Transverse colon (tissue), 4 donors: ENCODE measurements around the gene BTG3. TPM values are rescaled to one million over a fixed set of nuclear protein-coding genes. Genes with fewer than 3 reads are reported as not detected.

Source experiments
- DNase-seq: peaks from one replicate; pipeline ENCODE4 v3.0.0-alpha.2; 2019
- H3K27ac ChIP-seq, 4 donors: fragments of 200-600 bp; sonication (generic); 2 replicates each; pipeline ENCODE4 v1.5.1; 2016 to 2018; ENCODE audit warnings: inconsistent platforms in 4 of 4
- H3K27me3 ChIP-seq: fragments of 200-600 bp; sonication (generic); 2 replicates; pipeline ENCODE4 v1.5.1; 2017; ENCODE audit warnings: inconsistent platforms
- H3K36me3 ChIP-seq, 4 donors: fragments of 200-600 bp; sonication (generic); 2 replicates each; pipeline ENCODE4 v1.5.1; 2017 to 2019; ENCODE audit warnings: inconsistent platforms in 4 of 4
- H3K4me1 ChIP-seq, 4 donors: fragments of 200-600 bp; sonication (generic); 2 replicates each; pipeline ENCODE4 v1.5.1; 2017 to 2020; ENCODE audit warnings: inconsistent platforms in 4 of 4
- H3K4me3 ChIP-seq, 4 donors: fragments of 200-600 bp; sonication (generic); 1 replicate in 1 of 4; 2 replicates in 3 of 4; pipeline versions ENCODE4 v1.5.1 to v1.6.1; 2017 to 2019; ENCODE audit warnings: inconsistent platforms in 4 of 4
- H3K9me3 ChIP-seq, 2 donors: fragments of 200-600 bp; sonication (generic); 2 replicates each; pipeline ENCODE4 v1.5.1; 2017 to 2019; ENCODE audit warnings: inconsistent platforms in 2 of 2
- CTCF ChIP-seq, 5 experiments: fragments of 200-600 bp in 3 of 5; fragments of 450-650 bp in 2 of 5; sonication (generic) in 3 of 5; IDR thresholded peaks; 1 replicate in 2 of 5; 2 replicates in 3 of 5; pipeline ENCODE4 v1.5.1; 2016 to 2017; ENCODE audit warnings: antibody characterized with exemption in 5 of 5, inconsistent platforms in 3 of 5, mild to moderate bottlenecking in 2 of 5, moderate library complexity in 1 of 5
- EP300 ChIP-seq: sonication (generic); formaldehyde crosslinking; IDR thresholded peaks from one replicate; pipeline ENCODE4 v1.6.1; 2017; ENCODE audit warnings: antibody characterized with exemption, low read depth
- POLR2A ChIP-seq: fragments of 450-650 bp; IDR thresholded peaks from one replicate; pipeline ENCODE4 v1.6.1; 2016; ENCODE audit warnings: antibody characterized with exemption, mild to moderate bottlenecking, moderate library complexity
- POLR2AphosphoS5 ChIP-seq, 3 donors: sonication (generic); formaldehyde crosslinking; IDR thresholded peaks; one replicate each; pipeline ENCODE4 v1.6.1; 2016; ENCODE audit warnings: antibody characterized with exemption in 3 of 3
- WGBS, 2 donors: methylation state at CpG; one replicate each; pipeline ENCODE4 v1.1.5; 2018; ENCODE audit warnings: low coverage in 1 of 2; 5-methylcytosine and 5-hydroxymethylcytosine counted together
- in situ Hi-C, 4 donors: fragments of 200-750 bp; cut with MboI; loops; one replicate each; pipeline versions ENCODE4 v1.15.0 to v1.15.1; 2017; ENCODE audit warnings: low sequenced_read_pairs in 3 of 4, low pct_ligation_motif_present in 1 of 4, low pct_unique_long_range_greater_than_20kb in 1 of 4
- intact Hi-C: fragments of 100-400 bp; cut with DNase I; formaldehyde crosslinking; loops from one replicate; pipeline ENCODE4 v1.15.1; 2023; ENCODE audit warnings: low total_unique reads
- total RNA-seq, 4 donors: library from RNA; depleted of rRNA; stranded (reverse); fragments of >200 nt; gene quantifications; one replicate each; pipeline ENCODE4 v1.1.0, GENCODE V29; 2016

Gene BTG3
- total RNA-seq, 4 donors from 2014 or later, result 26.9 to 152 (median 45.3) TPM

GRCh38 chr21:17575076-17575475 is 37.6 kb downstream of the BTG3 start:
- Histone ChIP-seq H3K27me3 (no peaks in the 10 kb centered on the region), H3K9me3 (no peaks in the 10 kb centered on the region), H3K4me3 (no peak overlapping the region), H3K36me3 (no peaks in the 10 kb centered on the region), H3K27ac (no peak overlapping the region), H3K4me1 (peaks cover 0 to 19% (median 6%) of the 10 kb centered on the region in 4 donors)
- in situ Hi-C loops (loop anchor here in 2 of 4 donors (10.0 to 25.0 kb wide), 2 partner anchors 188 to 190 kb away; no protein-coding TSS in a partner anchor), intact Hi-C loops (no loop called here)
- TF ChIP-seq EP300 (no peak), POLR2A (no peak), POLR2AphosphoS5 (IDR thresholded peaks at IDR 0.05) (no peak), CTCF (IDR thresholded peaks at IDR 0.05) (no peak)
- DNase-seq, result no peak
- 88 to 89% methylated on average over 4 to 5 of the region's 5 CpGs for WGBS, 2 donors

DNA sequence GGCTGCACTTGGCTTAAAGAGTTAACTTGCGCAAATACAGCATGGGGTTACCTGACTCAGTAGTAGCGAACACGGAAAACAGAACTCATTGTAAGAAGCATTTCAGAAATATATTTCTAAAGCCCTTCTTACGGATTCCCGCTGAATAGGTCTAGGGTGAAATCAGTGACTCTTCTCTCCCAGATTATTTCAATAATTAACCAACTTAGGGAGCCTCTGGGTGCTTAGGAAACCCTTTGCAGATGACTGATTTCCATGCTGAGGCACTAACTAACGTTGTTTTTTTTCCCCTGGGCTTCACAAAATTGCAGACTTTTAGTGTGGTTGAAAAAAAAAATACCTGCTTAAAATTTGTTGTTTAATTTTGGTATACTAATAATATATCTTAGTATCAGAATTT is 40.3 kb downstream of the BTG3 start:
- intact Hi-C loops, result no loop called here
- H3K36me3 ChIP-seq, result no peaks in the 10 kb centered on the region
- TF ChIP-seq POLR2A, result no peak
- TF ChIP-seq CTCF (IDR thresholded peaks at IDR 0.05), result no peak
- TF ChIP-seq EP300, result no peak
- TF ChIP-seq POLR2AphosphoS5 (IDR thresholded peaks at IDR 0.05), result no peak
- 80 to 90% methylated on average over 6 of the region's 6 CpGs for WGBS, 2 donors
- H3K27ac ChIP-seq, result no peak overlapping the region
- no peak for DNase-seq
- in situ Hi-C loops, result loop anchor here in 2 of 4 donors (10.0 to 25.0 kb wide), 2 partner anchors 185 to 188 kb away; no protein-coding TSS in a partner anchor
- H3K4me1 ChIP-seq, result peaks cover 0 to 8% (median 0%) of the 10 kb centered on the region in 4 donors
- H3K9me3 ChIP-seq, result no peaks in the 10 kb centered on the region
- H3K27me3 ChIP-seq, result no peaks in the 10 kb centered on the region
- no peak overlapping the region for H3K4me3 ChIP-seq

GRCh38 chr21:17570786-17571185 is 41.9 kb downstream of the BTG3 start:
- WGBS, 2 donors, result 68 to 79% methylated on average over 8 to 9 of the region's 9 CpGs
- H3K27me3 ChIP-seq, result no peaks in the 10 kb centered on the region
- in situ Hi-C loops, result loop anchor here in 2 of 4 donors (10.0 to 25.0 kb wide), 2 partner anchors 183 to 186 kb away; no protein-coding TSS in a partner anchor
- no peaks in the 10 kb centered on the region for H3K36me3 ChIP-seq
- no peak for DNase-seq
- no peak for TF ChIP-seq EP300
- TF ChIP-seq POLR2AphosphoS5 (IDR thresholded peaks at IDR 0.05), result no peak
- no peak for TF ChIP-seq CTCF (IDR thresholded peaks at IDR 0.05)
- no peak for TF ChIP-seq POLR2A
- no peak overlapping the region for H3K27ac ChIP-seq
- H3K4me3 ChIP-seq, result no peak overlapping the region
- H3K9me3 ChIP-seq, result no peaks in the 10 kb centered on the region
- intact Hi-C loops, result no loop called here
- H3K4me1 ChIP-seq, result no peaks in the 10 kb centered on the region

DNA sequence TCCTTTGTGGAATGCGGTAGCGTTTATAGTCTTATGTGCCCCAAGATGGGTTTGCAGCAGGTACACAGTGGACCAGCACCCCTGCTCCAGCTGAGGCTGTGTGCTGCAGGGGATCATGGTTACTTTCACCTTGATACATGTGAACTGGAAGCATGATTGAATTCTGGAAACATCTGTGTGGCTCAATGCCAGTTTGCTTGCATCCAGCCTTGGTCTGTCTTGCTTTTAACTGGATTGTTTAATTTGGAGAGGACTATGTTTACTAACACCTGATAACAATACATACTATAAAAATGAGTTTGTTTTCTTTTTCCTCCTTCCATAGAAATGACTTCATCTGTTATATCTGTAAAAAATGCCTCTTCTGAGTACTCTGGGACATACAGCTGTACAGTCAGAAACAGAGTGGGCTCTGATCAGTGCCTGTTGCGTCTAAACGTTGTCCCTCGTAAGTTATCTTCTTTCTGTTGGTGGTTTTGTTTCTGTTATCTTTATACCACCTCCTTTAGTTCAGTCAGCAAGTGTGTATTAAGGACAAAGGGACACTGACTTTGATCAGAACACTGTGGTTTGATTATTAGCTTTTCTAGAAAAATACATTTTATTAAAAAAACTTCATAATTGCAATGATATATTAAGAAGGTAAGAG is 52.2 kb downstream of the BTG3 start:
- no peak overlapping the region for H3K27ac ChIP-seq
- intact Hi-C loops, result no loop called here
- H3K36me3 ChIP-seq, result peaks cover 0 to 5% (median 0%) of the 10 kb centered on the region in 4 donors
- in situ Hi-C loops, result loop anchor here in 1 of 4 donors (25.0 kb wide), 1 partner anchor 173 kb away; no protein-coding TSS in a partner anchor
- H3K27me3 ChIP-seq, result no peaks in the 10 kb centered on the region
- H3K4me3 ChIP-seq, result no peak overlapping the region
- WGBS, 2 donors, result 70 to 78% methylated on average over 3 to 5 of the region's 5 CpGs
- no peaks in the 10 kb centered on the region for H3K9me3 ChIP-seq
- TF ChIP-seq POLR2AphosphoS5 (IDR thresholded peaks at IDR 0.05) (no peak), EP300 (no peak), POLR2A (no peak), CTCF (IDR thresholded peaks at IDR 0.05) (no peak)
- H3K4me1 ChIP-seq, result no peaks in the 10 kb centered on the region
- no peak for DNase-seq
